Measurements from ENCODE around the gene SLC4A5.

The SLC4A5 gene

GRCh38 chr2:74290066-74290465, 53.1 kb downstream of the SLC4A5 start:
- Mint-ChIP-seq H3K27me3 (ENCODE audit: low read depth) (no peaks in the 10 kb centered on the region), H3K9me3 (no peaks in the 10 kb centered on the region), H3K4me3 (no peak overlapping the region), H3K4me1 (ENCODE audit: low read depth) (peaks cover 7% of the 10 kb centered on the region), H3K27ac (peak overlapping the region; percentile 84), H3K36me3 (ENCODE audit: low read depth) (no peaks in the 10 kb centered on the region)

- no peak overlapping the region for H3K27ac Mint-ChIP-seq
- H3K4me1 Mint-ChIP-seq (ENCODE audit: low read depth), result peaks cover 7% of the 10 kb centered on the region
- H3K27me3 Mint-ChIP-seq (ENCODE audit: low read depth), result peaks cover 2% of the 10 kb centered on the region
- H3K36me3 Mint-ChIP-seq (ENCODE audit: low read depth), result no peaks in the 10 kb centered on the region
- H3K9me3 Mint-ChIP-seq, result no peaks in the 10 kb centered on the region
- no peak overlapping the region for H3K4me3 Mint-ChIP-seq
Measured at GRCh38 chr2:74286725-74287124, 56.5 kb downstream of the SLC4A5 start.

GRCh38 chr2:74281141-74281975, 61.9 kb downstream of the SLC4A5 start:
- no peaks in the 10 kb centered on the region for H3K4me1 Mint-ChIP-seq (ENCODE audit: low read depth)
- no peaks in the 10 kb centered on the region for H3K9me3 Mint-ChIP-seq
- H3K4me3 Mint-ChIP-seq, result no peak overlapping the region
- H3K36me3 Mint-ChIP-seq (ENCODE audit: low read depth), result no peaks in the 10 kb centered on the region
- H3K27me3 Mint-ChIP-seq (ENCODE audit: low read depth), result peaks cover 25% of the 10 kb centered on the region
- no peak overlapping the region for H3K27ac Mint-ChIP-seq

GRCh38 chr2:74278694-74279093, 64.5 kb downstream of the SLC4A5 start:
- Mint-ChIP-seq H3K9me3 (no peaks in the 10 kb centered on the region), H3K4me1 (ENCODE audit: low read depth) (no peaks in the 10 kb centered on the region), H3K27ac (no peak overlapping the region), H3K36me3 (ENCODE audit: low read depth) (no peaks in the 10 kb centered on the region), H3K27me3 (ENCODE audit: low read depth) (peaks cover 25% of the 10 kb centered on the region), H3K4me3 (no peak overlapping the region)

- Mint-ChIP-seq H3K27ac (no peak overlapping the region), H3K27me3 (ENCODE audit: low read depth) (peaks cover 25% of the 10 kb centered on the region), H3K4me3 (no peak overlapping the region), H3K36me3 (ENCODE audit: low read depth) (no peaks in the 10 kb centered on the region), H3K9me3 (no peaks in the 10 kb centered on the region), H3K4me1 (ENCODE audit: low read depth) (no peaks in the 10 kb centered on the region)
Measured at GRCh38 chr2:74278176-74278575, 65.0 kb downstream of the SLC4A5 start.

- Mint-ChIP-seq H3K27me3 (ENCODE audit: low read depth) (peaks cover 20% of the 10 kb centered on the region), H3K9me3 (no peaks in the 10 kb centered on the region), H3K4me3 (no peak overlapping the region), H3K27ac (no peak overlapping the region), H3K36me3 (ENCODE audit: low read depth) (no peaks in the 10 kb centered on the region), H3K4me1 (ENCODE audit: low read depth) (no peaks in the 10 kb centered on the region)
Measured at GRCh38 chr2:74275228-74275627, 68.0 kb downstream of the SLC4A5 start.

- Mint-ChIP-seq H3K4me1 (ENCODE audit: low read depth) (peaks cover 8% of the 10 kb centered on the region), H3K9me3 (no peaks in the 10 kb centered on the region), H3K36me3 (ENCODE audit: low read depth) (no peaks in the 10 kb centered on the region), H3K27me3 (ENCODE audit: low read depth) (no peaks in the 10 kb centered on the region), H3K4me3 (no peak overlapping the region), H3K27ac (no peak overlapping the region)
Measured at GRCh38 chr2:74269667-74270066, 73.5 kb downstream of the SLC4A5 start.

GRCh38 chr2:74267068-74267467, 76.1 kb downstream of the SLC4A5 start:
- Mint-ChIP-seq H3K4me3 (peak overlapping the region; percentile 33), H3K4me1 (ENCODE audit: low read depth) (peaks cover 8% of the 10 kb centered on the region), H3K36me3 (ENCODE audit: low read depth) (no peaks in the 10 kb centered on the region), H3K27me3 (ENCODE audit: low read depth) (no peaks in the 10 kb centered on the region), H3K27ac (peak overlapping the region; percentile 83), H3K9me3 (no peaks in the 10 kb centered on the region)

GRCh38 chr2:74264281-74264680, 78.9 kb downstream of the SLC4A5 start:
- H3K9me3 Mint-ChIP-seq, result no peaks in the 10 kb centered on the region
- no peak overlapping the region for H3K4me3 Mint-ChIP-seq
- no peaks in the 10 kb centered on the region for H3K27me3 Mint-ChIP-seq (ENCODE audit: low read depth)
- H3K4me1 Mint-ChIP-seq (ENCODE audit: low read depth), result peaks cover 8% of the 10 kb centered on the region
- no peak overlapping the region for H3K27ac Mint-ChIP-seq
- peaks cover 1% of the 10 kb centered on the region for H3K36me3 Mint-ChIP-seq (ENCODE audit: low read depth)

- peaks cover 1% of the 10 kb centered on the region for H3K36me3 Mint-ChIP-seq (ENCODE audit: low read depth)
- no peaks in the 10 kb centered on the region for H3K27me3 Mint-ChIP-seq (ENCODE audit: low read depth)
- peaks cover 8% of the 10 kb centered on the region for H3K4me1 Mint-ChIP-seq (ENCODE audit: low read depth)
- H3K27ac Mint-ChIP-seq, result no peak overlapping the region
- H3K9me3 Mint-ChIP-seq, result no peaks in the 10 kb centered on the region
- no peak overlapping the region for H3K4me3 Mint-ChIP-seq
Measured at GRCh38 chr2:74262681-74263080, 80.5 kb downstream of the SLC4A5 start.

GRCh38 chr2:74261204-74261864, 81.9 kb downstream of the SLC4A5 start:
- no peaks in the 10 kb centered on the region for H3K27me3 Mint-ChIP-seq (ENCODE audit: low read depth)
- no peaks in the 10 kb centered on the region for H3K9me3 Mint-ChIP-seq
- peaks cover 2% of the 10 kb centered on the region for H3K4me1 Mint-ChIP-seq (ENCODE audit: low read depth)
- H3K36me3 Mint-ChIP-seq (ENCODE audit: low read depth), result peaks cover 1% of the 10 kb centered on the region
- no peak overlapping the region for H3K27ac Mint-ChIP-seq
- no peak overlapping the region for H3K4me3 Mint-ChIP-seq

- Mint-ChIP-seq H3K4me3 (no peak overlapping the region), H3K9me3 (no peaks in the 10 kb centered on the region), H3K4me1 (ENCODE audit: low read depth) (no peaks in the 10 kb centered on the region), H3K36me3 (ENCODE audit: low read depth) (peaks cover 1% of the 10 kb centered on the region), H3K27ac (no peak overlapping the region), H3K27me3 (ENCODE audit: low read depth) (no peaks in the 10 kb centered on the region)
Measured at GRCh38 chr2:74260495-74260894, 82.7 kb downstream of the SLC4A5 start.

GRCh38 chr2:74259733-74260132, 83.5 kb downstream of the SLC4A5 start:
- H3K27ac Mint-ChIP-seq, result no peak overlapping the region
- H3K36me3 Mint-ChIP-seq (ENCODE audit: low read depth), result peaks cover 1% of the 10 kb centered on the region
- H3K4me3 Mint-ChIP-seq, result no peak overlapping the region
- no peaks in the 10 kb centered on the region for H3K27me3 Mint-ChIP-seq (ENCODE audit: low read depth)
- no peaks in the 10 kb centered on the region for H3K9me3 Mint-ChIP-seq
- H3K4me1 Mint-ChIP-seq (ENCODE audit: low read depth), result no peaks in the 10 kb centered on the region

- no peak overlapping the region for H3K27ac Mint-ChIP-seq
- no peak overlapping the region for H3K4me3 Mint-ChIP-seq
- H3K36me3 Mint-ChIP-seq (ENCODE audit: low read depth), result peaks cover 1% of the 10 kb centered on the region
- no peaks in the 10 kb centered on the region for H3K9me3 Mint-ChIP-seq
- H3K27me3 Mint-ChIP-seq (ENCODE audit: low read depth), result no peaks in the 10 kb centered on the region
- H3K4me1 Mint-ChIP-seq (ENCODE audit: low read depth), result no peaks in the 10 kb centered on the region
Measured at GRCh38 chr2:74259191-74259590, 84.0 kb downstream of the SLC4A5 start.

- Mint-ChIP-seq H3K4me3 (no peak overlapping the region), H3K9me3 (no peaks in the 10 kb centered on the region), H3K27me3 (ENCODE audit: low read depth) (no peaks in the 10 kb centered on the region), H3K27ac (no peak overlapping the region), H3K36me3 (ENCODE audit: low read depth) (no peaks in the 10 kb centered on the region), H3K4me1 (ENCODE audit: low read depth) (no peaks in the 10 kb centered on the region)
Measured at GRCh38 chr2:74255660-74256213, 87.5 kb downstream of the SLC4A5 start.

All from T-helper 1 cell treated with Interleukin-12 subunit alpha and Interleukin-12 subunit beta and Interleukin-4 antibody, amounts not matched to agents 30 μg/mL and 1 μg/mL, for 36 hours (primary cell).